Kidney (tissue), 22 donors: Measurements from ENCODE around the gene POMT1. TPM values are rescaled to one million over a fixed set of nuclear protein-coding genes. Genes with fewer than 3 reads are reported as not detected.
"Not testable (repeated sequence)": the region's sequence is repeated elsewhere in the genome, so short reads cannot be mapped to it uniquely, and the experiment has no call there.

ENCODE experiments used
- DNase-seq, 5 donors: peaks; one replicate each; pipeline ENCODE4 v3.0.0-alpha.2; 2013 to 2020
- FAIRE-seq: peaks from 2 replicates; lab custom pipeline; 2012; peaks lifted over from hg19 to GRCh38; lab: Jason Lieb, UNC
- H3K27ac ChIP-seq, 2 donors: one replicate each; pipeline ENCODE4 v1.7.0; 2013; ENCODE audit warnings: low read depth in 2 of 2, low read length in 2 of 2, inconsistent platforms in 1 of 2
- H3K27me3 ChIP-seq: one replicate; pipeline ENCODE4 v1.7.1; 2013; ENCODE audit warnings: low read length, inconsistent platforms; ENCODE audit not compliant: control insufficient read depth, insufficient read depth
- H3K36me3 ChIP-seq, 3 donors: one replicate each; pipeline versions ENCODE4 v1.7.0 to v1.7.1; 2013; ENCODE audit warnings: low read length in 3 of 3, control low read depth in 1 of 3, inconsistent platforms in 1 of 3; ENCODE audit not compliant: insufficient read depth in 3 of 3, control insufficient read depth in 2 of 3
- H3K4me1 ChIP-seq, 3 donors: one replicate each; pipeline versions ENCODE4 v1.7.0 to v1.7.1; 2013; ENCODE audit warnings: low read length in 3 of 3, inconsistent platforms in 1 of 3, low read depth in 1 of 3; ENCODE audit not compliant: control insufficient read depth in 2 of 3, insufficient read depth in 2 of 3
- H3K4me3 ChIP-seq, 3 donors: one replicate each; pipeline versions ENCODE4 v1.7.0 to v1.8.1; 2013; ENCODE audit warnings: low read length in 3 of 3, control low read depth in 1 of 3, inconsistent platforms in 1 of 3
- H3K9ac ChIP-seq, 3 donors: one replicate each; pipeline versions ENCODE4 v1.7.0 to v1.7.1; 2013; ENCODE audit warnings: low read length in 3 of 3, control low read depth in 1 of 3, inconsistent platforms in 1 of 3
- H3K9me3 ChIP-seq, 3 donors: one replicate each; pipeline versions ENCODE4 v1.7.0 to v1.7.1; 2013; ENCODE audit warnings: low read length in 3 of 3, control low read depth in 1 of 3, inconsistent platforms in 1 of 3; ENCODE audit not compliant: control insufficient read depth in 2 of 3, insufficient read depth in 1 of 3
- CTCF ChIP-seq: IDR thresholded peaks from 3 replicates; pipeline ENCODE4 v1.5.1; 2012; ENCODE audit warnings: mild to moderate bottlenecking, moderate library complexity, borderline replicate concordance; ENCODE audit not compliant: insufficient read depth; ENCODE audit errors: extremely low read depth
- intact Hi-C: fragments of 100-400 bp; cut with DNase I; formaldehyde crosslinking; loops from one replicate; pipeline ENCODE4 v1.11.1; 2022
- long read RNA-seq, 10 donors: library from polyadenylated mRNA in 1 of 10; unstranded in 1 of 10; transcript quantifications; one replicate each; pipeline ENCODE4 v2.0.0 and lab custom pipeline, GENCODE V29; 2021 to 2026
- polyA plus RNA-seq: library from polyadenylated mRNA; stranded (reverse); fragments of 350-450 nt; fragmentation: Illumina TruSeq; extraction: RNeasy Lipid Tissue Mini Kit (QIAGEN cat#74804); gene quantifications from one replicate; pipeline ENCODE4 v1.2.3, GENCODE V29; 2014; ENCODE audit warnings: low read depth, low replicate concordance; ENCODE audit not compliant: insufficient read depth
- total RNA-seq: library from RNA; stranded (reverse); fragmentation: NEBNext Ultra II Directional; extraction: Animal tissue kit (Norgen Biotek cat#: 25700); gene quantifications from one replicate; pipeline ENCODE4 v1.2.1, GENCODE V29; 2021
- donor health status: control.
- donor health status: control.
- donor health status: control.
- donor health status: control.
- donor health status: control.
- donor health status: DM: yes; HTN: yes; CAD: no.
- donor health status: Normal renal cell carcinoma (clear cell type).

The POMT1 gene
- total RNA-seq = 36.5 TPM
- polyA plus RNA-seq = 32.3 TPM
- long read RNA-seq, donor 1, partial matches to known transcripts = 11 of 15 reads
- long read RNA-seq, donor 1, other reads (novel, unspliced or antisense) = 0 of 15 reads
- long read RNA-seq, donor 2, partial matches to known transcripts = 0 of 2 reads
- long read RNA-seq, donor 2, other reads (novel, unspliced or antisense) = 0 of 2 reads
- long read RNA-seq, donor 3, partial matches to known transcripts = 5 of 9 reads
- long read RNA-seq, donor 3, other reads (novel, unspliced or antisense) = 0 of 9 reads
- long read RNA-seq, donor 4, transcript POMT1-204 (20 exons, 3,038 nt) = major isoform, 6 of 29 reads
- long read RNA-seq, donor 4, partial matches to known transcripts = 22 of 29 reads
- long read RNA-seq, donor 4, other reads (novel, unspliced or antisense) = 0 of 29 reads
- long read RNA-seq, donor 5 = 0 reads
- long read RNA-seq, donor 6, partial matches to known transcripts = 0 of 1 reads
- long read RNA-seq, donor 6, other reads (novel, unspliced or antisense) = 0 of 1 reads
- long read RNA-seq, donor 7, transcript POMT1-205 (18 exons, 2,821 nt) = major isoform, 11 of 41 reads
- long read RNA-seq, donor 7, transcript POMT1-204 (20 exons, 3,038 nt) = minor isoform, 7 of 41 reads
- long read RNA-seq, donor 7, partial matches to known transcripts = 15 of 41 reads
- long read RNA-seq, donor 7, other reads (novel, unspliced or antisense) = 6 of 41 reads
- long read RNA-seq, donor 8, partial matches to known transcripts = 24 of 25 reads
- long read RNA-seq, donor 8, other reads (novel, unspliced or antisense) = 0 of 25 reads
- long read RNA-seq, donor 9, partial matches to known transcripts = 9 of 21 reads
- long read RNA-seq, donor 9, other reads (novel, unspliced or antisense) = 10 of 21 reads
- long read RNA-seq, donor 10, partial matches to known transcripts = 0 of 3 reads
- long read RNA-seq, donor 10, other reads (novel, unspliced or antisense) = 0 of 3 reads

- peak within 1 kb of the TSS; percentile 77 to 89 (median 79) for H3K4me3 ChIP-seq
- no peak for FAIRE-seq
- intact Hi-C loops = no loop called here
- peak; percentile 8 for TF ChIP-seq CTCF
- H3K36me3 ChIP-seq = peaks cover 2 to 16% (median 13%) of the 10 kb centered on the region in 3 donors
- H3K27me3 ChIP-seq = no peaks in the 10 kb centered on the region
- peak within 1 kb of the TSS; percentile 32 to 37 for H3K27ac ChIP-seq
- no peaks in the 10 kb centered on the region for H3K9me3 ChIP-seq
- H3K4me1 ChIP-seq = peaks cover 0 to 16% (median 7%) of the 10 kb centered on the region in 3 donors
- H3K9ac ChIP-seq = peak within 1 kb of the TSS; percentile 65 to 73 (median 67)
- DNase-seq = peak; percentile 89 to 96 (median 94)
Observed at GRCh38 chr9:131502781-131503625, at the start of gene POMT1. Gene POMT1 (plus strand): TSS chr9:131502918. CDS start chr9:131504219, 1,301 bp downstream.

- no peak for FAIRE-seq
- no peak overlapping the region for H3K27ac ChIP-seq
- H3K4me1 ChIP-seq = no peaks in the 10 kb centered on the region
- DNase-seq = no peak
- H3K36me3 ChIP-seq = peaks cover 21 to 47% (median 21%) of the 10 kb centered on the region in 3 donors
- TF ChIP-seq CTCF = no peak
- H3K27me3 ChIP-seq = no peaks in the 10 kb centered on the region
- H3K9ac ChIP-seq = no peak overlapping the region
- intact Hi-C loops = no loop called here
- H3K4me3 ChIP-seq = no peak overlapping the region
- H3K9me3 ChIP-seq = no peaks in the 10 kb centered on the region
Observed at GRCh38 chr9:131454028-131454427, 48.7 kb upstream of the POMT1 start.

GRCh38 chr9:131455655-131456054 lies 47.1 kb upstream of the POMT1 start:
- H3K9ac ChIP-seq, H3K4me1 ChIP-seq, H3K9me3 ChIP-seq, H3K27ac ChIP-seq, intact Hi-C loops, FAIRE-seq, DNase-seq, H3K4me3 ChIP-seq, H3K27me3 ChIP-seq: not testable (repeated sequence)
- peaks cover 24 to 55% (median 28%) of the 10 kb centered on the region in 3 donors for H3K36me3 ChIP-seq
